Neural cell (in vitro differentiated cells): Measurements from ENCODE around the gene LCA5. TPM values are rescaled to one million over a fixed set of nuclear protein-coding genes. Genes with fewer than 3 reads are reported as not detected.

Experiments
- H2AFZ ChIP-seq: fragments of 200-600, 300-800 bp; sonication (generic), shearing (Covaris generic); 2 replicates; pipeline ENCODE4 v1.6.0; 2014; ENCODE audit warnings: low read depth, mild to moderate bottlenecking, antibody characterized with exemption, low read length, moderate library complexity
- H3F3A ChIP-seq: fragments of 200-600 bp; shearing (Covaris generic); 2 replicates; pipeline ENCODE4 v1.6.1; 2016; ENCODE audit warnings: mild to moderate bottlenecking, moderate library complexity, mixed read lengths, antibody characterized with exemption, low read length; ENCODE audit not compliant: insufficient read depth, poor library complexity, severe bottlenecking
- H3K27ac ChIP-seq: fragments of 200-600, 300-800 bp; sonication (generic), shearing (Covaris generic); 2 replicates; pipeline ENCODE4 v1.5.1; 2014; ENCODE audit warnings: mild to moderate bottlenecking, low read length, moderate library complexity
- H3K27me3 ChIP-seq: fragments of 300-800, 200-600 bp; sonication (generic), shearing (Covaris generic); 2 replicates; pipeline ENCODE4 v1.6.0; 2014; ENCODE audit warnings: mild to moderate bottlenecking, low read depth, low read length, moderate library complexity; ENCODE audit not compliant: insufficient read depth
- H3K36me3 ChIP-seq: fragments of 300-800, 200-600 bp; sonication (generic), shearing (Covaris generic); 2 replicates; pipeline ENCODE4 v1.5.1; 2014; ENCODE audit warnings: mild to moderate bottlenecking, antibody characterized with exemption, low read length, moderate library complexity; ENCODE audit not compliant: insufficient read depth
- H3K4me2 ChIP-seq: fragments of 300-800, 200-600 bp; sonication (generic), shearing (Covaris generic); 2 replicates; pipeline ENCODE4 v1.6.0; 2014; ENCODE audit warnings: mild to moderate bottlenecking, low read length
- H3K4me3 ChIP-seq: fragments of 300-800, 200-600 bp; sonication (generic), shearing (Covaris generic); 2 replicates; pipeline ENCODE4 v1.5.1; 2014; ENCODE audit warnings: mild to moderate bottlenecking, low read length, moderate library complexity
- H3K79me2 ChIP-seq: fragments of 200-600 bp; shearing (Covaris generic); replicated peaks from 2 replicates; pipeline ENCODE4 v1.6.0; 2014; ENCODE audit warnings: mild to moderate bottlenecking, low read length, moderate library complexity; ENCODE audit not compliant: insufficient read depth
- H3K9ac ChIP-seq: fragments of 300-800, 200-600 bp; sonication (generic), shearing (Covaris generic); 2 replicates; pipeline ENCODE4 v1.6.1; 2016; ENCODE audit warnings: mild to moderate bottlenecking, low read length, mixed read lengths
- H3K9me2 ChIP-seq: fragments of 200-600 bp; shearing (Covaris generic); 2 replicates; pipeline ENCODE4 v1.6.1; 2016; ENCODE audit warnings: mild to moderate bottlenecking, low read length, mixed read lengths; ENCODE audit not compliant: insufficient read depth
- H3K9me3 ChIP-seq: fragments of 200-600, 300-800 bp; sonication (generic), shearing (Covaris generic); 2 replicates; pipeline ENCODE4 v1.6.1; 2016; ENCODE audit warnings: mild to moderate bottlenecking, mixed run types, low read length, moderate library complexity, mixed read lengths
- H4K20me1 ChIP-seq: fragments of 200-600 bp; shearing (Covaris generic); 2 replicates; pipeline ENCODE4 v1.6.1; 2016; ENCODE audit warnings: mild to moderate bottlenecking, mixed run types; ENCODE audit not compliant: insufficient read depth
- EP300 ChIP-seq: fragments of 450-650 bp; conservative IDR thresholded peaks from 2 replicates; pipeline ENCODE4 v1.6.1; 2014; ENCODE audit warnings: antibody characterized with exemption, mild to moderate bottlenecking, moderate library complexity; ENCODE audit not compliant: poor library complexity, severe bottlenecking
- EZH2 ChIP-seq: fragments of 200-600, 300-800 bp; shearing (Covaris generic), sonication (generic); IDR thresholded peaks from 2 replicates; pipeline ENCODE4 v1.6.1; 2014; ENCODE audit warnings: antibody characterized with exemption, low read length, borderline replicate concordance, mild to moderate bottlenecking; ENCODE audit not compliant: insufficient read depth, poor library complexity, severe bottlenecking
- MXI1 ChIP-seq: fragments of 450-650 bp; conservative IDR thresholded peaks from 2 replicates; pipeline ENCODE4 v1.6.1; 2014; ENCODE audit warnings: antibody characterized with exemption, mild to moderate bottlenecking; ENCODE audit not compliant: poor library complexity, severe bottlenecking
- POLR2AphosphoS5 ChIP-seq: IDR thresholded peaks from 2 replicates; pipeline ENCODE4 v1.6.1; 2012
- RAD21 ChIP-seq: fragments of 450-650 bp; conservative IDR thresholded peaks from 2 replicates; pipeline ENCODE4 v1.6.1; 2014; ENCODE audit warnings: antibody characterized with exemption, mild to moderate bottlenecking, moderate library complexity
- SMC3 ChIP-seq: fragments of 450-650 bp; conservative IDR thresholded peaks from 2 replicates; pipeline ENCODE4 v1.6.1; 2014; ENCODE audit warnings: antibody characterized with exemption, mild to moderate bottlenecking, moderate library complexity; ENCODE audit not compliant: poor library complexity
- TAF1 ChIP-seq: IDR thresholded peaks from 2 replicates; pipeline ENCODE4 v1.6.1; 2012; ENCODE audit warnings: low read depth
- polyA minus RNA-seq: library from RNA; depleted of rRNA, polyadenylated mRNA; stranded (reverse); fragments of >200 nt; gene quantifications from 2 replicates; pipeline ENCODE4 v1.2.3, GENCODE V29; 2014
- polyA plus RNA-seq: library from polyadenylated mRNA; depleted of rRNA; stranded (reverse); fragments of >200 nt; gene quantifications from 2 replicates; pipeline ENCODE4 v1.2.3, GENCODE V29; 2014
- TF ChIP-seq, protein P1 (sequence below): fragments of 450-650 bp; IDR thresholded peaks from 2 replicates; pipeline ENCODE4 v1.5.1; 2014; ENCODE audit warnings: antibody characterized with exemption, mild to moderate bottlenecking, moderate library complexity; ENCODE audit not compliant: poor library complexity, severe bottlenecking
- TF ChIP-seq, protein P2 (sequence below): IDR thresholded peaks from 2 replicates; pipeline ENCODE4 v1.6.1; 2012; ENCODE audit warnings: borderline replicate concordance

The LCA5 gene
- polyA plus RNA-seq, result 11.5 and 13.2 TPM in 2 replicates
- 30.4 and 35.1 TPM in 2 replicates for polyA minus RNA-seq

DNA sequence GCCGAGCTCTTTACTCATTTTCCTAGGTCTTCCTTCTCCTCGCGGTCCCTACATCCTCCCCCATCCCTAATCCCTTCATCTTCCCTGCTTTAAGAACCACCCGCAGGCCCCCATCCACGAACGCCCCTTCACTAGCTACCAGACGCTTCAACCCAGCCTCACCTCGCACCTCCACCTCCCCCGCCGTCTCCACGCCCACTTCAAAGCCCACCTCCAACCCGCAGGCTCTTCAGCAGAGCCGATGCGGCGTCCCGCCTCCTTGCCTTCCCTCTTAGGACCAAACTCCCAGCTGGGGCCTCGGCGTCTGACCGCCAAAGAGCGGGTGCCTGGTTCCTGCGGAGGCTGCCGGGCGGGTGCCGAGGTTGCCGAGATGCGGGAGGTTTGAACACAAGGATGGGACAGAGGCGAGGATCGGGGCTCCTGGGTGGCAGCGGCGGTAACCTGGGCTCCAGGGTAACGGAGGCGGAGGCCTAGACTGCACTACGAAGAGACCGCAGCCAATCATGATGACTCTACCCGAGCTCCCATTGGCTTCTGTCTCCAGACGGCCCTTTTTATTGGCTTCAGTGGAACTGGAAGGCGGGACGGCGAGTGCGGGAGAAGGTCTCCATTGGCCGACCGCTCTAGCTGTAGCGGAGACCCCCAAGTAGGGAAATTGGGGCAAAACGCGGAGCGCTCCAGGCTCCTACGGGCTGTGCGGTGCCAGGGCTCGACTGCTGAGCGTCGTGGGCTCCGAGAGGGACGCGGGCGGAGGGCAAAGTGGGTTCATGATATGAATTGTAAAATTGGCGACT, at the start of gene LCA5:
TSS of gene LCA5 (minus strand) at position 477 of the 794 bp plus-strand sequence. CDS start 18,536 bp downstream, outside the sequence.
- Histone ChIP-seq H3K4me2 (peak within 1 kb of the TSS; percentile 92), H3K9me3 (no peaks in the 10 kb centered on the region), H3K27me3 (no peaks in the 10 kb centered on the region), H3K4me3 (peak within 1 kb of the TSS; percentile 75), H3K79me2 (peaks cover 67% of the 10 kb centered on the region), H2AFZ (peak within 1 kb of the TSS; percentile 57), H3K36me3 (no peaks in the 10 kb centered on the region), H3K27ac (peak within 1 kb of the TSS; percentile 87), H3K9ac (peak within 1 kb of the TSS; percentile 74), H3F3A (no peaks in the 10 kb centered on the region), H3K9me2 (no peaks in the 10 kb centered on the region), H4K20me1 (no peaks in the 10 kb centered on the region)
- peak; percentile 84 for TF ChIP-seq MXI1
- TF ChIP-seq SMC3, result peak; percentile 56
- peak; percentile 43 for TF ChIP-seq EP300
- peak; percentile 86 for TF ChIP-seq TAF1
- TF ChIP-seq POLR2AphosphoS5, result peak; percentile 82
- peak; percentile 48 for TF ChIP-seq RAD21
- no peak for TF ChIP-seq EZH2
- TF ChIP-seq, protein P1, sequence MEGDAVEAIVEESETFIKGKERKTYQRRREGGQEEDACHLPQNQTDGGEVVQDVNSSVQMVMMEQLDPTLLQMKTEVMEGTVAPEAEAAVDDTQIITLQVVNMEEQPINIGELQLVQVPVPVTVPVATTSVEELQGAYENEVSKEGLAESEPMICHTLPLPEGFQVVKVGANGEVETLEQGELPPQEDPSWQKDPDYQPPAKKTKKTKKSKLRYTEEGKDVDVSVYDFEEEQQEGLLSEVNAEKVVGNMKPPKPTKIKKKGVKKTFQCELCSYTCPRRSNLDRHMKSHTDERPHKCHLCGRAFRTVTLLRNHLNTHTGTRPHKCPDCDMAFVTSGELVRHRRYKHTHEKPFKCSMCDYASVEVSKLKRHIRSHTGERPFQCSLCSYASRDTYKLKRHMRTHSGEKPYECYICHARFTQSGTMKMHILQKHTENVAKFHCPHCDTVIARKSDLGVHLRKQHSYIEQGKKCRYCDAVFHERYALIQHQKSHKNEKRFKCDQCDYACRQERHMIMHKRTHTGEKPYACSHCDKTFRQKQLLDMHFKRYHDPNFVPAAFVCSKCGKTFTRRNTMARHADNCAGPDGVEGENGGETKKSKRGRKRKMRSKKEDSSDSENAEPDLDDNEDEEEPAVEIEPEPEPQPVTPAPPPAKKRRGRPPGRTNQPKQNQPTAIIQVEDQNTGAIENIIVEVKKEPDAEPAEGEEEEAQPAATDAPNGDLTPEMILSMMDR, result no peak
- TF ChIP-seq, protein P2, sequence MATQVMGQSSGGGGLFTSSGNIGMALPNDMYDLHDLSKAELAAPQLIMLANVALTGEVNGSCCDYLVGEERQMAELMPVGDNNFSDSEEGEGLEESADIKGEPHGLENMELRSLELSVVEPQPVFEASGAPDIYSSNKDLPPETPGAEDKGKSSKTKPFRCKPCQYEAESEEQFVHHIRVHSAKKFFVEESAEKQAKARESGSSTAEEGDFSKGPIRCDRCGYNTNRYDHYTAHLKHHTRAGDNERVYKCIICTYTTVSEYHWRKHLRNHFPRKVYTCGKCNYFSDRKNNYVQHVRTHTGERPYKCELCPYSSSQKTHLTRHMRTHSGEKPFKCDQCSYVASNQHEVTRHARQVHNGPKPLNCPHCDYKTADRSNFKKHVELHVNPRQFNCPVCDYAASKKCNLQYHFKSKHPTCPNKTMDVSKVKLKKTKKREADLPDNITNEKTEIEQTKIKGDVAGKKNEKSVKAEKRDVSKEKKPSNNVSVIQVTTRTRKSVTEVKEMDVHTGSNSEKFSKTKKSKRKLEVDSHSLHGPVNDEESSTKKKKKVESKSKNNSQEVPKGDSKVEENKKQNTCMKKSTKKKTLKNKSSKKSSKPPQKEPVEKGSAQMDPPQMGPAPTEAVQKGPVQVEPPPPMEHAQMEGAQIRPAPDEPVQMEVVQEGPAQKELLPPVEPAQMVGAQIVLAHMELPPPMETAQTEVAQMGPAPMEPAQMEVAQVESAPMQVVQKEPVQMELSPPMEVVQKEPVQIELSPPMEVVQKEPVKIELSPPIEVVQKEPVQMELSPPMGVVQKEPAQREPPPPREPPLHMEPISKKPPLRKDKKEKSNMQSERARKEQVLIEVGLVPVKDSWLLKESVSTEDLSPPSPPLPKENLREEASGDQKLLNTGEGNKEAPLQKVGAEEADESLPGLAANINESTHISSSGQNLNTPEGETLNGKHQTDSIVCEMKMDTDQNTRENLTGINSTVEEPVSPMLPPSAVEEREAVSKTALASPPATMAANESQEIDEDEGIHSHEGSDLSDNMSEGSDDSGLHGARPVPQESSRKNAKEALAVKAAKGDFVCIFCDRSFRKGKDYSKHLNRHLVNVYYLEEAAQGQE, result peak; percentile 77

DNA sequence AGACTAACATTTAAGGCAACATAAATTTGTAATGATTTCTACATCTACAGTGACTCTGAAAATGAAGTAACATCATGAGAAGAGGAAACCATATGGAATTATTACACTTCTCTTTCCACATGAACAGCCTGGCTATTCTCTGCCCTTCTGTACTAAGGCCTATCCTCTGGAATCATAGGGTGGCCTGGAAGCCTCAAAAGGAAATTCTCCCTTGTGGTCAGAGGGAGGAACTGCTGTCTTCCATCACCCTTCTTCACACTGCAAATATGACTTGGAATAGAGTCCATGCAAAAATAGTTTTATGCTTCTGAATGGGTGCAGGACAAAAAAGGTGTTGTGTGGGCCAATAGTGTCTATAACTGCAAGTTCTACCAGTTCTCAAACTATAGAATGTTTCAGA, 49.3 kb upstream of the LCA5 start:
- TF ChIP-seq TAF1 (no peak), SMC3 (no peak), RAD21 (no peak), MXI1 (no peak)
- TF ChIP-seq, protein P1, result peak; percentile 20
- TF ChIP-seq, protein P2, result no peak
- Histone ChIP-seq H3K4me3 (no peak overlapping the region), H2AFZ (no peak overlapping the region), H3K36me3 (no peaks in the 10 kb centered on the region), H3K27ac (no peak overlapping the region), H4K20me1 (no peaks in the 10 kb centered on the region), H3K9me3 (no peaks in the 10 kb centered on the region), H3K9ac (no peak overlapping the region), H3K4me2 (no peak overlapping the region), H3F3A (no peaks in the 10 kb centered on the region), H3K9me2 (no peaks in the 10 kb centered on the region), H3K27me3 (no peaks in the 10 kb centered on the region), H3K79me2 (no peaks in the 10 kb centered on the region)
